Ascending aorta (tissue), 2 donors: ENCODE data around the gene ITGA2. TPM values are rescaled to one million over a fixed set of nuclear protein-coding genes. Genes with fewer than 3 reads are reported as not detected.

ENCODE experiments used
- DNase-seq, 2 donors: peaks; one replicate each; pipeline ENCODE4 v3.0.0-alpha.2; 2019; ENCODE audit warnings: low spot score in 2 of 2
- H3K27ac ChIP-seq, 2 donors: fragments of 200-600 bp; sonication (generic); one replicate each; pipeline ENCODE4 v1.5.1; 2016 to 2017; ENCODE audit warnings: mild to moderate bottlenecking in 1 of 2
- H3K27me3 ChIP-seq: fragments of 200-600 bp; sonication (generic); one replicate; pipeline ENCODE4 v1.5.1; 2017
- H3K36me3 ChIP-seq, 2 donors: fragments of 200-600 bp; sonication (generic); one replicate each; pipeline ENCODE4 v1.5.1; 2016
- H3K4me1 ChIP-seq, 2 donors: fragments of 200-600 bp; sonication (generic); one replicate each; pipeline ENCODE4 v1.5.1; 2016 to 2017; ENCODE audit warnings: mild to moderate bottlenecking in 1 of 2
- H3K4me3 ChIP-seq, 2 donors: fragments of 200-600 bp; sonication (generic); one replicate each; pipeline ENCODE4 v1.5.1; 2016 to 2017; ENCODE audit warnings: mild to moderate bottlenecking in 1 of 2
- H3K9me3 ChIP-seq, 2 donors: fragments of 200-600 bp; sonication (generic); one replicate each; pipeline ENCODE4 v1.5.1; 2016
- CTCF ChIP-seq, 3 experiments: fragments of 200-600 bp in 2 of 3; fragments of 450-650 bp in 1 of 3; sonication (generic) in 2 of 3; IDR thresholded peaks; one replicate each; pipeline ENCODE4 v1.5.1; 2016 to 2019; ENCODE audit warnings: antibody characterized with exemption in 3 of 3, mild to moderate bottlenecking in 1 of 3, moderate library complexity in 1 of 3
- intact Hi-C: fragments of 100-400 bp; cut with DNase I; formaldehyde crosslinking; loops from one replicate; pipeline ENCODE4 v1.15.1; 2023
- total RNA-seq: library from RNA; depleted of rRNA; stranded (reverse); fragments of >200 nt; gene quantifications from one replicate; pipeline ENCODE4 v1.1.0, GENCODE V29; 2016

ITGA2 gene
- total RNA-seq, 1 donor from 2014 or later: 3.2 TPM

- Histone ChIP-seq H3K9me3 (no peaks in the 10 kb centered on the region), H3K4me1 (no peaks in the 10 kb centered on the region), H3K27me3 (no peaks in the 10 kb centered on the region), H3K27ac (no peak overlapping the region), H3K4me3 (no peak overlapping the region), H3K36me3 (no peaks in the 10 kb centered on the region)
- intact Hi-C loops: no loop called here
- no peak for DNase-seq
- no peak for TF ChIP-seq CTCF (IDR thresholded peaks at IDR 0.05)
These were observed 143.9 kb downstream of the ITGA2 start for GRCh38 chr5:53133020-53133419.

Other genes starting within 250 kb of the ITGA2 start
- 42.7 TPM for gene ITGA1, start 201.4 kb upstream of the ITGA2 start, total RNA-seq
- 39.1 TPM for gene PELO, start 201.4 kb upstream of the ITGA2 start, total RNA-seq
- gene MOCS2, start 120.4 kb downstream of the ITGA2 start, total RNA-seq: 21.3 TPM